IMR-90 (cell line): Measurements from ENCODE around the gene RAI1. TPM values are rescaled to one million over a fixed set of nuclear protein-coding genes. Genes with fewer than 3 reads are reported as not detected.

Experiments
- ATAC-seq: fragments of 200-7000 bp; cut with Tn5 transposase; 2 replicates; pipeline ENCODE4 v1.9.1; 2020; ENCODE audit warnings: low read depth, mild to moderate bottlenecking, moderate library complexity
- BruUV-seq: library from RNA; stranded (reverse); fragments of 400-500 nt; replicated peaks from 2 replicates; lab custom pipeline; 2021; lab: Mats Ljungman, UMichigan
- CTCF ChIA-PET: fragments of 300-600 bp; formaldehyde crosslinking; extraction: SDS; loops from one replicate; lab custom pipeline; 2021; ENCODE audit warnings: antibody characterized with exemption; lab: Yijun Ruan, JAX
- POLR2A ChIA-PET: fragments of 300-600 bp; sonication (Branson Sonifier 250); formaldehyde crosslinking; loops from one replicate; lab custom pipeline; 2022; ENCODE audit warnings: antibody characterized with exemption; ENCODE audit not compliant: unreplicated experiment; lab: Charles Lee
- DNase-seq: peaks from one replicate; pipeline ENCODE4 v3.0.0; 2013
- H2AFZ ChIP-seq: replicated peaks from 2 replicates; pipeline ENCODE3; 2013; ENCODE audit warnings: low read length, mild to moderate bottlenecking; ENCODE audit not compliant: poor library complexity
- H2AK5ac ChIP-seq: 2 replicates; pipeline ENCODE4 v1.6.1; 2013; ENCODE audit warnings: low read depth, low read length, inconsistent platforms
- H2AK9ac ChIP-seq: replicated peaks from 2 replicates; pipeline ENCODE3; 2013; ENCODE audit warnings: mild to moderate bottlenecking, low read depth, low read length, moderate library complexity; ENCODE audit not compliant: poor library complexity
- H2BK120ac ChIP-seq: 2 replicates; pipeline ENCODE4 v1.6.1; 2013; ENCODE audit warnings: low read depth, low read length, inconsistent platforms
- H2BK15ac ChIP-seq: 3 replicates; pipeline ENCODE4 v1.6.1; 2013; ENCODE audit warnings: low read depth, low read length, inconsistent platforms
- H2BK20ac ChIP-seq: 2 replicates; pipeline ENCODE4 v1.6.1; 2013; ENCODE audit warnings: low read depth, mild to moderate bottlenecking, inconsistent platforms, low read length, moderate library complexity
- H2BK5ac ChIP-seq: 2 replicates; pipeline ENCODE4 v1.6.1; 2013; ENCODE audit warnings: mild to moderate bottlenecking, low read depth, low read length, inconsistent platforms; ENCODE audit not compliant: poor library complexity, severe bottlenecking
- H3K14ac ChIP-seq: replicated peaks from 2 replicates; pipeline ENCODE4 v1.6.1; 2013; ENCODE audit warnings: low read depth, low read length, inconsistent platforms
- H3K18ac ChIP-seq: 2 replicates; pipeline ENCODE4 v1.6.1; 2013; ENCODE audit warnings: low read depth, low read length, control low read depth
- H3K23ac ChIP-seq: 2 replicates; pipeline ENCODE4 v1.6.1; 2013; ENCODE audit warnings: low read depth, low read length, inconsistent platforms
- H3K27ac ChIP-seq: 2 replicates; pipeline ENCODE4 v1.5.1; 2013; ENCODE audit warnings: mild to moderate bottlenecking, control low read depth, low read length; ENCODE audit not compliant: insufficient read depth
- H3K27me3 ChIP-seq: 2 replicates; pipeline ENCODE4 v1.6.1; 2013; ENCODE audit warnings: low read length; ENCODE audit not compliant: control insufficient read depth, insufficient read depth
- H3K36me3 ChIP-seq: 2 replicates; pipeline ENCODE4 v1.6.1; 2013; ENCODE audit warnings: low read length, mixed read lengths; ENCODE audit not compliant: control insufficient read depth, insufficient read depth
- H3K4ac ChIP-seq: 2 replicates; pipeline ENCODE4 v1.6.1; 2013; ENCODE audit warnings: low read depth, low read length, inconsistent platforms
- H3K4me1 ChIP-seq: 2 replicates; pipeline ENCODE4 v1.6.1; 2013; ENCODE audit warnings: low read length, mixed read lengths; ENCODE audit not compliant: control insufficient read depth, insufficient read depth
- H3K4me2 ChIP-seq: 2 replicates; pipeline ENCODE4 v1.6.1; 2013; ENCODE audit warnings: low read depth, mild to moderate bottlenecking, control low read depth, low read length, moderate library complexity
- H3K4me3 ChIP-seq: 2 replicates; pipeline ENCODE4 v1.5.1; 2013; ENCODE audit warnings: low read depth, mild to moderate bottlenecking, control low read depth, low read length, moderate library complexity; ENCODE audit not compliant: insufficient read depth
- H3K56ac ChIP-seq: 2 replicates; pipeline ENCODE4 v1.6.1; 2013; ENCODE audit warnings: low read length, inconsistent platforms; ENCODE audit not compliant: insufficient read depth; ENCODE audit errors: extremely low read depth
- H3K79me1 ChIP-seq, 2 experiments: 2 replicates each; pipeline ENCODE4 v1.6.1; 2013; ENCODE audit warnings: low read length in 2 of 2, inconsistent platforms in 1 of 2, low read depth in 1 of 2
- H3K9ac ChIP-seq: 2 replicates; pipeline ENCODE4 v1.6.1; 2013; ENCODE audit warnings: low read depth, low read length, control low read depth
- H3K9me1 ChIP-seq: 2 replicates; pipeline ENCODE4 v1.6.1; 2013; ENCODE audit warnings: low read length, inconsistent platforms; ENCODE audit not compliant: insufficient read depth
- H3K9me3 ChIP-seq: 2 replicates; pipeline ENCODE4 v1.6.1; 2013; ENCODE audit warnings: low read length; ENCODE audit not compliant: control insufficient read depth, insufficient read depth
- H4K20me1 ChIP-seq: 2 replicates; pipeline ENCODE4 v1.6.1; 2013; ENCODE audit warnings: low read length, inconsistent platforms; ENCODE audit not compliant: insufficient read depth
- H4K5ac ChIP-seq: 2 replicates; pipeline ENCODE4 v1.6.1; 2013; ENCODE audit warnings: mild to moderate bottlenecking, low read depth, low read length, control low read depth
- H4K8ac ChIP-seq, 2 experiments: 2 replicates each; pipeline ENCODE4 v1.6.1; 2013; ENCODE audit warnings: low read depth in 2 of 2, low read length in 2 of 2, control low read depth in 1 of 2, inconsistent platforms in 1 of 2
- H4K91ac ChIP-seq: 2 replicates; pipeline ENCODE4 v1.6.1; 2013; ENCODE audit warnings: low read depth, low read length, inconsistent platforms; ENCODE audit not compliant: insufficient read depth
- MAFK ChIP-seq: IDR thresholded peaks from 2 replicates; pipeline ENCODE4 v1.6.1; 2012; ENCODE audit warnings: low read depth, low read length, improper control_type of control experiment
- MAZ ChIP-seq: IDR thresholded peaks from 2 replicates; pipeline ENCODE4 v1.6.1; 2012; ENCODE audit warnings: low read depth, mild to moderate bottlenecking, low read length, improper control_type of control experiment, moderate library complexity, borderline replicate concordance
- NFE2L2 ChIP-seq: fragments of 150-350 bp; IDR thresholded peaks from 2 replicates; pipeline ENCODE4 v1.6.1; 2016; ENCODE audit warnings: low read depth, mild to moderate bottlenecking, low read length
- RAD21 ChIP-seq: IDR thresholded peaks from 2 replicates; pipeline ENCODE4 v1.6.1; 2012; ENCODE audit warnings: low read length, improper control_type of control experiment
- RCOR1 ChIP-seq: IDR thresholded peaks from 2 replicates; pipeline ENCODE4 v1.6.1; 2012; ENCODE audit warnings: mild to moderate bottlenecking, low read length, improper control_type of control experiment; ENCODE audit not compliant: insufficient replicate concordance
- WGBS, 2 experiments: methylation state at CpG; one replicate each; pipeline versions ENCODE4 v1.1.5 to v1.1.7; 2013; ENCODE audit warnings: missing lambda C conversion rate in 2 of 2; ENCODE audit not compliant: insufficient read length in 1 of 2; ENCODE audit errors: extremely low coverage in 2 of 2; 5-methylcytosine and 5-hydroxymethylcytosine counted together
- dilution Hi-C: fragments of 300-500 bp; cut with HindIII; formaldehyde crosslinking; loops from one replicate; pipeline ENCODE4 v1.14.3; 2018; ENCODE audit warnings: low sequenced_read_pairs; ENCODE audit not compliant: unreplicated experiment
- in situ Hi-C: fragments of 300-500 bp; cut with MboI; formaldehyde crosslinking; loops from 3 replicates; pipeline ENCODE4 v1.14.3; 2019; ENCODE audit warnings: low sequenced_read_pairs, inconsistent platforms, mixed read lengths
- intact Hi-C: fragments of 100-400 bp; cut with micrococcal nuclease; formaldehyde crosslinking; loops from 2 replicates; pipeline ENCODE4 v1.10.0; 2022
- polyA plus RNA-seq, 3 experiments: library from polyadenylated mRNA; depleted of rRNA; stranded (reverse); fragments of >200 nt; gene quantifications; 2 replicates each; pipeline ENCODE4 v1.2.3, GENCODE V29; 2012; ENCODE audit warnings: low replicate concordance in 1 of 3
- total RNA-seq: library from RNA; depleted of rRNA; stranded (reverse); fragments of >200 nt; gene quantifications from 2 replicates; pipeline ENCODE4 v1.2.3, GENCODE V29; 2012

RAI1 gene
- total and polyA plus RNA-seq, 2 of the 4 experiments (the other 2 are of a cell fraction), result 1.8 to 10.5 TPM

GRCh38 chr17:17714261-17714866 is 33.1 kb downstream of the RAI1 start:
- POLR2A ChIA-PET, result no interaction called here
- no peak for DNase-seq
- Histone ChIP-seq H3K79me1 (peaks cover 64 to 97% of the 10 kb centered on the region in 2 experiments), H3K9me3 (no peaks in the 10 kb centered on the region), H2BK120ac (peak overlapping the region; percentile 85), H3K27ac (peak overlapping the region; percentile 64), H3K36me3 (peaks cover 7% of the 10 kb centered on the region; the same call in 1 of the 2 replicates), H2BK20ac (peak overlapping the region; percentile 73), H3K56ac (0 out of 2 replicates have a peak overlapping the region, but pooled peaks have one; percentile 18), H3K9me1 (peaks cover 72% of the 10 kb centered on the region), H3K9ac (peak overlapping the region; percentile 19; the same call in 1 of the 2 replicates), H2AK9ac (peak overlapping the region; percentile 91), H2AK5ac (peak overlapping the region; percentile 97), H3K4me1 (peaks cover 53% of the 10 kb centered on the region), H4K5ac (peak overlapping the region; percentile 72), H3K4me3 (no peak overlapping the region), H4K91ac (peak overlapping the region; percentile 87), H3K14ac (peak overlapping the region; percentile 90), H3K23ac (peak overlapping the region; percentile 74), H2BK5ac (peak overlapping the region; percentile 59), H2BK15ac (peak overlapping the region; percentile 26; the same call in 2 of the 3 replicates), H3K27me3 (no peaks in the 10 kb centered on the region), H2AFZ (peak overlapping the region; percentile 1), H4K8ac (peak overlapping the region; percentile 33 to 89), H3K4ac (peak overlapping the region; percentile 92), H4K20me1 (peaks cover 95% of the 10 kb centered on the region), H3K18ac (peak overlapping the region; percentile 69), H3K4me2 (no peak overlapping the region)
- no TSS peak for BruUV-seq
- CTCF ChIA-PET, result no interaction called here
- 100% methylated on average over 1 of the region's 16 CpGs; no CpG with 5 or more reads in 1 of the 2 experiments for WGBS, 2 experiments
- dilution Hi-C loops (no loop called here), in situ Hi-C loops (no loop called here), intact Hi-C loops (no loop called here)
- no peak for ATAC-seq
- no peak for TF ChIP-seq NFE2L2
- TF ChIP-seq RAD21, result no peak
- TF ChIP-seq MAZ, result no peak
- no peak for TF ChIP-seq RCOR1
- TF ChIP-seq MAFK, result no peak
